B cell (primary cell): ENCODE data around the gene KCTD5. TPM values are rescaled to one million over a fixed set of nuclear protein-coding genes. Genes with fewer than 3 reads are reported as not detected.

Experiments used
- ATAC-seq: fragments of 200-7000 bp; cut with Tn5 transposase; one replicate; pipeline ENCODE4 v1.10.0; 2021; ENCODE audit warnings: low read depth, mild to moderate bottlenecking, moderate number of reproducible peaks, moderate library complexity
- CTCF ChIA-PET: fragments of 350-600 bp; sonication (Branson Sonifier 250); formaldehyde crosslinking; loops from one replicate; lab custom pipeline; 2021; ENCODE audit warnings: antibody characterized with exemption, inconsistent platforms; lab: Charles Lee
- POLR2A ChIA-PET: fragments of 350-600 bp; sonication (Branson Sonifier 250); formaldehyde crosslinking; loops from one replicate; lab custom pipeline; 2021; ENCODE audit warnings: antibody characterized with exemption; lab: Charles Lee
- DNase-seq: peaks from one replicate; pipeline ENCODE4 v3.0.0; 2013
- H2AFZ ChIP-seq: 2 replicates; pipeline ENCODE4 v1.6.1; 2012; ENCODE audit warnings: mild to moderate bottlenecking, low read depth, low read length; ENCODE audit not compliant: insufficient read depth, poor library complexity, severe bottlenecking
- H3K27ac ChIP-seq, 2 donors: 1 replicate in 1 of 2; 2 replicates in 1 of 2; pipeline ENCODE4 v1.5.1; 2012 to 2013; ENCODE audit warnings: low read length in 2 of 2, mild to moderate bottlenecking in 2 of 2, moderate library complexity in 1 of 2
- H3K27me3 ChIP-seq, 4 experiments: fragments of 200-600 bp in 1 of 4; sonication (generic) in 1 of 4; replicated peaks in 1 of 4; 1 replicate in 2 of 4; 2 replicates in 2 of 4; pipeline versions ENCODE4 v1.6.1 to v1.7.0; 2013 to 2016; ENCODE audit warnings: low read length in 3 of 4, mild to moderate bottlenecking in 2 of 4, mixed read lengths in 1 of 4, moderate library complexity in 1 of 4; ENCODE audit not compliant: insufficient read depth in 4 of 4, control insufficient read depth in 3 of 4; ENCODE audit errors: control extremely low read depth in 1 of 4
- H3K36me3 ChIP-seq, 2 experiments: replicated peaks in 1 of 2; 1 replicate in 1 of 2; 2 replicates in 1 of 2; pipeline versions ENCODE4 v1.6.1 to v1.7.1; 2013; ENCODE audit warnings: low read length in 1 of 2; ENCODE audit not compliant: insufficient read depth in 2 of 2, control insufficient read depth in 1 of 2; ENCODE audit errors: control extremely low read depth in 1 of 2, extremely low read depth in 1 of 2
- H3K4me1 ChIP-seq, 2 donors: fragments of 200-600 bp in 1 of 2; sonication (generic) in 1 of 2; 1 replicate in 1 of 2; 2 replicates in 1 of 2; pipeline versions ENCODE4 v1.5.1 to v1.6.1; 2013 to 2017; ENCODE audit warnings: low read length in 2 of 2; ENCODE audit not compliant: control insufficient read depth in 2 of 2, insufficient read depth in 2 of 2
- H3K4me2 ChIP-seq: replicated peaks from 2 replicates; pipeline ENCODE3; 2012; ENCODE audit warnings: mild to moderate bottlenecking, low read depth, low read length; ENCODE audit not compliant: poor library complexity, severe bottlenecking
- H3K4me3 ChIP-seq, 5 experiments: fragments of 200-600 bp in 1 of 5; sonication (generic) in 1 of 5; 1 replicate in 3 of 5; 2 replicates in 2 of 5; pipeline versions ENCODE4 v1.5.1 to v1.7.0; 2011 to 2016; ENCODE audit warnings: low read length in 4 of 5, mild to moderate bottlenecking in 4 of 5, low read depth in 2 of 5, control low read depth in 1 of 5, moderate library complexity in 1 of 5; ENCODE audit not compliant: insufficient read depth in 1 of 5; ENCODE audit errors: control extremely low read depth in 1 of 5, extremely low read depth in 1 of 5
- H3K79me2 ChIP-seq: fragments of 200-600 bp; sonication (generic); one replicate; pipeline ENCODE4 v1.6.0; 2016; ENCODE audit warnings: low read length; ENCODE audit not compliant: control insufficient read depth, insufficient read depth
- H3K9ac ChIP-seq: fragments of 200-600 bp; sonication (generic); 2 replicates; pipeline ENCODE4 v1.6.1; 2017; ENCODE audit warnings: mild to moderate bottlenecking, low read length, moderate library complexity
- H3K9me3 ChIP-seq, 3 donors: one replicate each; pipeline versions ENCODE4 v1.6.1 to v1.7.1; 2013; ENCODE audit warnings: low read length in 2 of 3; ENCODE audit not compliant: control insufficient read depth in 2 of 3, insufficient read depth in 1 of 3; ENCODE audit errors: control extremely low read depth in 1 of 3
- H4K20me1 ChIP-seq: 2 replicates; pipeline ENCODE4 v1.6.0; 2012; ENCODE audit warnings: mild to moderate bottlenecking, low read length; ENCODE audit not compliant: insufficient read depth, control insufficient read depth, poor library complexity, severe bottlenecking
- H3K27ac Mint-ChIP-seq: one replicate; pipeline ENCODE4 v1.8.0; 2021; ENCODE audit warnings: mixed read lengths
- H3K27me3 Mint-ChIP-seq: one replicate; pipeline ENCODE4 v1.8.0; 2021; ENCODE audit warnings: mixed read lengths
- H3K4me1 Mint-ChIP-seq: one replicate; pipeline ENCODE4 v1.8.0; 2021; ENCODE audit warnings: mixed read lengths
- H3K4me3 Mint-ChIP-seq: one replicate; pipeline ENCODE4 v1.8.0; 2021; ENCODE audit warnings: mixed read lengths
- H3K9me3 Mint-ChIP-seq: one replicate; pipeline ENCODE4 v1.8.0; 2022; ENCODE audit warnings: mixed read lengths; ENCODE audit not compliant: insufficient read depth
- EZH2 ChIP-seq: IDR thresholded peaks from 2 replicates; pipeline ENCODE4 v1.6.1; 2012; ENCODE audit warnings: borderline replicate concordance, low read depth, mild to moderate bottlenecking, moderate library complexity, low read length; ENCODE audit not compliant: insufficient read depth, poor library complexity, severe bottlenecking
- WGBS: methylation state at CpG from one replicate; pipeline ENCODE4 v1.1.5; 2013; ENCODE audit warnings: missing lambda C conversion rate; ENCODE audit not compliant: insufficient coverage; 5-methylcytosine and 5-hydroxymethylcytosine counted together
- intact Hi-C: fragments of 100-400 bp; cut with micrococcal nuclease; formaldehyde crosslinking; loops from one replicate; pipeline ENCODE4 v1.10.0; 2022
- polyA plus RNA-seq: library from polyadenylated mRNA; depleted of rRNA; stranded (reverse); fragments of >200 nt; gene quantifications from 2 replicates; pipeline ENCODE4 v1.2.3, GENCODE V29; 2012
- total RNA-seq, 2 donors: library from RNA; stranded (reverse); fragments of 120-200 nt in 1 of 2; gene quantifications; 1 replicate in 1 of 2; 2 replicates in 1 of 2; pipeline versions ENCODE4 v1.2.3 to v1.2.4, GENCODE V29; 2013 to 2022
- TF ChIP-seq, protein P1 (sequence below): fragments of 200-600 bp; IDR thresholded peaks from one replicate; pipeline ENCODE4 v1.8.0; 2022; ENCODE audit warnings: antibody characterized with exemption, mild to moderate bottlenecking

Gene KCTD5
- total and polyA plus RNA-seq, 2 donors (not counting 1 experiment from before 2014, with no cell fraction given) = 17.2 to 37.3 TPM

GRCh38 chr16:2673066-2673999 lies 9.0 kb upstream of the KCTD5 start:
- Histone ChIP-seq H4K20me1 (no peaks in the 10 kb centered on the region), H3K27ac (peak overlapping the region; percentile 59 to 73), H3K4me1 (peaks cover 10 to 27% of the 10 kb centered on the region in 2 donors), H3K9ac (peak overlapping the region; percentile 82), H3K4me2 (peak overlapping the region; percentile 64), H3K4me3 (peak overlapping the region; percentile 70 to 87 (median 79)), H3K79me2 (peaks cover 19% of the 10 kb centered on the region), H2AFZ (peak overlapping the region; percentile 83), H3K27me3 (no peaks in the 10 kb centered on the region), H3K9me3 (no peaks in the 10 kb centered on the region), H3K36me3 (peaks cover 0 to 8% of the 10 kb centered on the region in 2 experiments)
- TF ChIP-seq, protein P1, sequence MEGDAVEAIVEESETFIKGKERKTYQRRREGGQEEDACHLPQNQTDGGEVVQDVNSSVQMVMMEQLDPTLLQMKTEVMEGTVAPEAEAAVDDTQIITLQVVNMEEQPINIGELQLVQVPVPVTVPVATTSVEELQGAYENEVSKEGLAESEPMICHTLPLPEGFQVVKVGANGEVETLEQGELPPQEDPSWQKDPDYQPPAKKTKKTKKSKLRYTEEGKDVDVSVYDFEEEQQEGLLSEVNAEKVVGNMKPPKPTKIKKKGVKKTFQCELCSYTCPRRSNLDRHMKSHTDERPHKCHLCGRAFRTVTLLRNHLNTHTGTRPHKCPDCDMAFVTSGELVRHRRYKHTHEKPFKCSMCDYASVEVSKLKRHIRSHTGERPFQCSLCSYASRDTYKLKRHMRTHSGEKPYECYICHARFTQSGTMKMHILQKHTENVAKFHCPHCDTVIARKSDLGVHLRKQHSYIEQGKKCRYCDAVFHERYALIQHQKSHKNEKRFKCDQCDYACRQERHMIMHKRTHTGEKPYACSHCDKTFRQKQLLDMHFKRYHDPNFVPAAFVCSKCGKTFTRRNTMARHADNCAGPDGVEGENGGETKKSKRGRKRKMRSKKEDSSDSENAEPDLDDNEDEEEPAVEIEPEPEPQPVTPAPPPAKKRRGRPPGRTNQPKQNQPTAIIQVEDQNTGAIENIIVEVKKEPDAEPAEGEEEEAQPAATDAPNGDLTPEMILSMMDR = no peak
- TF ChIP-seq EZH2 = no peak
- Mint-ChIP-seq H3K9me3 (no peaks in the 10 kb centered on the region), H3K4me1 (peaks cover 26% of the 10 kb centered on the region), H3K27me3 (no peaks in the 10 kb centered on the region), H3K27ac (peak overlapping the region; percentile 90), H3K4me3 (peak overlapping the region; percentile 89)
- intact Hi-C loops = loop anchor here (1.0 to 5.0 kb wide), 4 partner anchors 9 to 209 kb away; partner anchors contain the start of genes FLYWCH2 and KCTD5
- ATAC-seq (peak; percentile 93), DNase-seq (peak; percentile 96)
- WGBS = under 1% methylated on average over 95 of the region's 107 CpGs
- ChIA-PET CTCF (interaction anchor here (0.6 to 0.7 kb wide), 2 partner anchors 13 to 1020 kb away, joined by 3 read pairs; no protein-coding TSS in a partner anchor), POLR2A (interaction anchor here (0.7 to 1.3 kb wide), 2 partner anchors 9 to 11 kb away, joined by 6 to 13 read pairs; partner anchors contain the start of gene KCTD5)
